H1 (cell line): ENCODE results near the gene TPD52L1.

Experiments
- RAD21 ChIP-seq, 2 experiments: IDR thresholded peaks in 1 of 2; conservative IDR thresholded peaks in 1 of 2; 2 replicates each; pipeline ENCODE4 v1.6.1; 2011; ENCODE audit warnings: low read depth in 2 of 2, low read length in 2 of 2, improper control_type of control experiment in 1 of 2, inconsistent platforms in 1 of 2, mild to moderate bottlenecking in 1 of 2, moderate library complexity in 1 of 2
- RNF2 ChIP-seq: fragments of 200-900, 300-1000 bp; sonication (generic); IDR thresholded peaks from 2 replicates; pipeline ENCODE4 v1.7.1; 2016; ENCODE audit warnings: borderline replicate concordance, low read depth, mild to moderate bottlenecking, antibody characterized with exemption, low read length; ENCODE audit not compliant: poor library complexity, severe bottlenecking; ENCODE audit errors: missing control alignments
- SP2 ChIP-seq: IDR thresholded peaks from 2 replicates; pipeline ENCODE4 v1.6.1; 2012; ENCODE audit warnings: mild to moderate bottlenecking, low read length, inconsistent platforms
- TAF1 ChIP-seq: IDR thresholded peaks from 2 replicates; pipeline ENCODE4 v1.6.1; 2011; ENCODE audit warnings: mild to moderate bottlenecking, low read depth, low read length
- TF ChIP-seq, protein P1 (sequence below), 3 experiments: IDR thresholded peaks; 1 replicate in 2 of 3; 2 replicates in 1 of 3; pipeline versions ENCODE4 v1.5.1 to v1.6.1; 2011; ENCODE audit warnings: low read length in 3 of 3, mild to moderate bottlenecking in 3 of 3, inconsistent platforms in 2 of 3, low read depth in 1 of 3, moderate library complexity in 1 of 3; ENCODE audit not compliant: insufficient read depth in 1 of 3; ENCODE audit errors: control extremely low read depth in 1 of 3

DNA sequence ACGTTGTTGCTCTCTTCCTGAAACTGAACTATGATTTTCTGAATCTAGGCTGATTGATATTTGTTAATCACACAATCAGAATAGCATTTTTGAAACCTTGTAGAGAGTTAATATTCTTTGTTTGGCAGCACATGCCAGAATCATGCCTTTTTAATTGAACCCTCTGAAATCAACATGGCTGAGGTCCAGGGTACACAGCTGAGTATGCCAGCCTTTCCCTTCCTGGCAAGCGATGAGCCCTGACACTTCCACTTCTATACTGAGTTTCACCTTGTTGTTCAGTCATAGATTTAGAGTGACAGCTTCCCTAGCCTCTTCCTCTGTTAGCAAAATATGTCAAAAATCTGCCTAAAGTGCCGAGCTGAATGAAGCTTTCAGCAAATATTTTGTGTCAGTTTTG is 141.4 kb downstream of the TPD52L1 start:
- TF ChIP-seq, protein P1, sequence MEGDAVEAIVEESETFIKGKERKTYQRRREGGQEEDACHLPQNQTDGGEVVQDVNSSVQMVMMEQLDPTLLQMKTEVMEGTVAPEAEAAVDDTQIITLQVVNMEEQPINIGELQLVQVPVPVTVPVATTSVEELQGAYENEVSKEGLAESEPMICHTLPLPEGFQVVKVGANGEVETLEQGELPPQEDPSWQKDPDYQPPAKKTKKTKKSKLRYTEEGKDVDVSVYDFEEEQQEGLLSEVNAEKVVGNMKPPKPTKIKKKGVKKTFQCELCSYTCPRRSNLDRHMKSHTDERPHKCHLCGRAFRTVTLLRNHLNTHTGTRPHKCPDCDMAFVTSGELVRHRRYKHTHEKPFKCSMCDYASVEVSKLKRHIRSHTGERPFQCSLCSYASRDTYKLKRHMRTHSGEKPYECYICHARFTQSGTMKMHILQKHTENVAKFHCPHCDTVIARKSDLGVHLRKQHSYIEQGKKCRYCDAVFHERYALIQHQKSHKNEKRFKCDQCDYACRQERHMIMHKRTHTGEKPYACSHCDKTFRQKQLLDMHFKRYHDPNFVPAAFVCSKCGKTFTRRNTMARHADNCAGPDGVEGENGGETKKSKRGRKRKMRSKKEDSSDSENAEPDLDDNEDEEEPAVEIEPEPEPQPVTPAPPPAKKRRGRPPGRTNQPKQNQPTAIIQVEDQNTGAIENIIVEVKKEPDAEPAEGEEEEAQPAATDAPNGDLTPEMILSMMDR (IDR thresholded peaks at IDR 0.05; ENCODE audit: control extremely low read depth in 1 of 3, insufficient read depth in 1 of 3, low read depth in 1 of 3, low read length in 3 of 3) = no peak
- TF ChIP-seq TAF1 (no peak), RNF2 (no peak), RAD21 (IDR thresholded peaks at IDR 0.05 in 1 of 2, conservative IDR thresholded peaks at IDR 0.05 in 1 of 2; ENCODE audit: low read depth in 2 of 2, low read length in 2 of 2) (no peak), SP2 (no peak)
